COLO668 (cell line): ENCODE results near the gene JUN.

ENCODE experiments used
- DNase-seq: peaks from one replicate; lab custom pipeline; 2025; ENCODE audit not compliant: unreplicated experiment; lab: John Stamatoyannopoulos, UW

The JUN gene

DNA sequence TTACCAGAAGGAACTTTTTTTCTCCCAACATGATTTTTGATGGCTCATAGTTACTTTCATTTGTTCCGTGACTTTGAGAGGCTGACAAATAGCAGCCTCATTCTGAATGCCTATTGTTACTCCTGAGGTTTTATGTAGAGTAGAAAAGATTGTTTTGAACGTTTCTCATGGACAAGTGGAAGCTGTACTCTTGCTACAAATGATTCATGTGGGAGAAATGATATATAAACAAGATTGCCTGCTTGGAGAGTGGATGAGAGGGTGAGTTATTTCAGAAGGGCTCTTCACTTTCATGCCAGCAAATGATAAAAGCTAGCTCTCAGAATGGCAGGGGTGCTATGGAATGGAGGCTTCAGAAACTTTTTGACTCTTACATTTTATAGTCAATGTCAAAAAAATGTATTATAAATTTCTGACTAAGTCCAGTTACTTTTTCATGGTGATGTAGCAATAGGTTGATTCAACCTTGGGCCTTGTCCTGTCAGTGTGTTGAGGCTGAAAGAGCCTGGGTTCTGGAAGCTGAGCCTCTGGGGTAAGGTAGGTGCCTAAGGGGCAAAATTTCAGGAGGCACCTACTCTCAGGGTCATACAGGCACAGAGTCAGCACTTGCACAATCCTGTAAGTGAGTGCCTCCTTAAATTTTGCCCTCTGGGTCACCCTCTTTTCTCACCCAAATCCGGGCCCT, 19.4 kb downstream of the JUN start:
- no peak for DNase-seq

DNA sequence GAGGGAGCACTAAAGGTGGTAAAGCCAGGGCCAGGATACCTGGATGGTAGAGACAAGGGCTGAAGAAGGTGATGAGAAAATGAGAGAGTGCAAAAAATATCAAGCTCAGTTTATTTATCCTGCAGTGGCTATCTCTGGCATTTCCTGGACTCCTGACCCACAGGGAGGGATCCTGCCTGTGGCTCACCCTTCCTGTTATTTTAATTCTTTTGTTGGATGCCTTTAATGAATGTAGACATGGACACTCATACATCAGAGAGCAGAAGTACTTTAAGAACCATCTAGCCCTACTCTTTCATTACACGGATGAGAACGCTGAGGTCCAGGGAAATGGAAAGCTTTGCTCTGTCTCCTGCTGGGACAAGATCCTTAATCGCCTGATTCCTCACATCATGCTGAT, 20.6 kb downstream of the JUN start:
- DNase-seq, result no peak

GRCh38 chr1:58762806-58763205, 21.0 kb downstream of the JUN start:
- DNase-seq, result no peak

DNA sequence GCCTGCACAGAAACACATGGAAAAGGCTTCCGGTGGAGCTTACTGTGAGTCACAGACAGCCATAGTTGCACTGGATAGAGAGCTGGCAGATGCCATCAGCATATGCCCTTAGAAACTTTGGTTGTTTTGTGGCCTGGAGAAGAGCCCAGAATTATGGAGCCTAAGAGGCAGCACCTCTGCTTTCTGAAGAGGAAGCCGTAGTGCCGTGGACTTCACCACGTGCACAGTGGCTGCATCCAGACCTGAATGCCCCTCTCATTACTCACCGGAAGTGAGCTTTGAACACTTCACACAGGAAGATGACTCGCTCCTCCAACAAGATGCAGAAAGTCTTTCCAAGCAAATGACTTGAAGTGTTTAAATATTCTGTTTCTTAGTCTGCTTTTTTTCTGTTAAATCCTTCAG, 28.4 kb downstream of the JUN start:
- DNase-seq, result peak; percentile 53

GRCh38 chr1:58754683-58755467, 29.0 kb downstream of the JUN start:
- no peak for DNase-seq

- DNase-seq, result no peak
Observed at GRCh38 chr1:58754073-58754613, 29.7 kb downstream of the JUN start.

- no peak for DNase-seq
Observed at GRCh38 chr1:58753431-58753866, 30.4 kb downstream of the JUN start.

- DNase-seq, result no peak
Observed at GRCh38 chr1:58749646-58750045, 34.2 kb downstream of the JUN start.

- DNase-seq, result no peak
Observed at GRCh38 chr1:58748666-58749065, 35.2 kb downstream of the JUN start.

DNA sequence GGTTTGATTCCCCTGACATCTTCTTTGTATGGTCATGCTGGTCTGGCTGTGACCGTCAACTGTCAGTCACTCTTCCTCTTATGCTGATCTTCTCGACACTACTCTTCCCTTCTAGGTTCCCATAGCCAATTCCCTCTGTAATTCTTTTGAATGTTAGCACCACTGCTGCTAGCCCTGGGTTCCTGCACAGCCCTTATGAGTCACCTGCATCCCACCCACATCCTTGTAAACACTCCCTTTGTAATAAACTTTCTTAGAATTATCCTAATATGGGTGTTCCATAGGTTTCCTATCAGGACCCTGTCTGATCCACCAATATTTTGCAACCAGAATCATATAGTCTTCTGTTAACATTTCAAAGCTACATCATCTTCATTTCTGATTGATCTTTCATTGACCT, 37.1 kb downstream of the JUN start:
- DNase-seq, result no peak

DNA sequence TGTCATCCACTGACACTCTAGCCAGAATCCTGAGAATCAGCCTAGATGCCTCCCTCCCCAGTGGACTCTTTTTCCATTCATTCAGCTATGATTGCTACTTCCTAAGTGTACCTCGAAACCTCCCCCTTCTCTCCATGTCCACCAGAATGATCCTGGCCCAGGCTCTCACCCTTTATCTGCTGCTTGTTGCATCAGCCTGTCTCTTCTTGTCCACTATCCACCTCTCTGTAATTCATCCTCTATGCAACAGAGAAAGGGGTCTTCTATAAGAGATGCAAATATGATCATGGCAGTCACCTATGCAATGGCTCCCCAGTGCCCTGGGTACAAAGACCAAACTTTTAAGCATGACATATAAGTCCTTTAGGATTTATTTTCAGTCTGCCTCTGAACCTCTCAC, 37.7 kb downstream of the JUN start:
- DNase-seq, result no peak

GRCh38 chr1:58745666-58746065, 38.2 kb downstream of the JUN start:
- DNase-seq, result no peak

GRCh38 chr1:58745117-58745516, 38.7 kb downstream of the JUN start:
- no peak for DNase-seq

DNA sequence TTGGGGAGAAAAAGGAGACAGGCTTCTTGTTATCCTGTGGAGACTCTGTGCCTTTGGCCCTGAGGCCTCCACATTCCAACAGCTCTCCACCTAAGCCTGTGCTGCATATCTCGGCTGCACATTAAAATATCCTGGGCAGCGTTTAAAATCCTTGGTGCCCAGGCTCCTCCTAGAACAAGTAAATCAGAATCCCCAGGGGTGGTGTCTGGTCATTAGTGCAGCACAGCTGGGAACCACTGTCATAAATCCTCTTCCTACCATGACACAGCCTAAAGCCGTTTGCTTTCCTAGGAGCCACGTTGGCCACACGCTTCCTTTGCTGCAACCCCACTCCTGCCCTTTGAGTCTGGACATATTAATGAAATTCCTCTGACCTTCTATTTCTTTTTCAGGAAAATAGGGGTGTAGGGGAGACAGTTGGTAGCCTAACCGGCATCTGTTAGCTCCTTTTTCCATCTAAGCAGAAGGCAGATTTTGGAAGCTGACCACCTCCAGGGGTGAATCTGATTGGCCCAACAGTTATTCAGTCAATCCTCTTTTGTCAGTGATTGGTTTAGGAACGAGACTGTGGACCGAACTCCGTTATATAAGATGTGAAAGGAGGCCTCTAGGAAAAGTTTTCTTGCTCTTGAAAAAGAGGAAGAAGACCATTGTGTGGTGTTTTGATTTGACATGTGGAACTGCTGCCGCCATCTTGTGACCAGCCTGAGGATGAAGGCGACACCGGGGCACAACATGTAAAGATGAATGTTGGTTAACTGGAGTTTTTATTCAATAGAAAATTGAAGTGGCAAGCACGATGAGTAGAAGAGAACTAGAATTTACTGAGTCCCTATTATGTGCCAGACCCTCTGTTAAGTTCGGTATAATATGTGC, 41.9 kb downstream of the JUN start:
- no peak for DNase-seq

GRCh38 chr1:58739856-58740466, 43.9 kb downstream of the JUN start:
- peak; percentile 41 for DNase-seq

DNA sequence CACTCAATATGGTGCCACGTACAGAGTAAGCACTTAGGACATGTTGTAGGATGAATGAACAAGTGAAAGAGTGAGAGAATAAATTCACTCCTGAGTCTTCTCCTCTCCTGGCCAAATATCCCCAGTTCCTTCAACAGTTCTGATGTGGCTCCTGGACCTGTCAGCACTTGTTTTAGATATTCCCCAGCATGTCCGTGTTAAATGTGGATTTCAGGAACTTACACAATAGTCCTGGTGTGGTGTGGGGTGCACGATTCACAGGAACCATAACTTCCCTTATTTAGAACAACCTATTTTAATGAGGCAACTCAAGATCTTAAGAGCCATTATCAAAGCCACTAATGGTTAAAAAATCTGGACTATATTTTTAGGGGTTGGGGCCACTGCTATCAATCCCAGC, 45.0 kb downstream of the JUN start:
- DNase-seq, result no peak

- DNase-seq, result no peak
Observed at GRCh38 chr1:58735586-58735985, 48.3 kb downstream of the JUN start.

GRCh38 chr1:58734630-58735029, 49.2 kb downstream of the JUN start:
- DNase-seq, result no peak

DNA sequence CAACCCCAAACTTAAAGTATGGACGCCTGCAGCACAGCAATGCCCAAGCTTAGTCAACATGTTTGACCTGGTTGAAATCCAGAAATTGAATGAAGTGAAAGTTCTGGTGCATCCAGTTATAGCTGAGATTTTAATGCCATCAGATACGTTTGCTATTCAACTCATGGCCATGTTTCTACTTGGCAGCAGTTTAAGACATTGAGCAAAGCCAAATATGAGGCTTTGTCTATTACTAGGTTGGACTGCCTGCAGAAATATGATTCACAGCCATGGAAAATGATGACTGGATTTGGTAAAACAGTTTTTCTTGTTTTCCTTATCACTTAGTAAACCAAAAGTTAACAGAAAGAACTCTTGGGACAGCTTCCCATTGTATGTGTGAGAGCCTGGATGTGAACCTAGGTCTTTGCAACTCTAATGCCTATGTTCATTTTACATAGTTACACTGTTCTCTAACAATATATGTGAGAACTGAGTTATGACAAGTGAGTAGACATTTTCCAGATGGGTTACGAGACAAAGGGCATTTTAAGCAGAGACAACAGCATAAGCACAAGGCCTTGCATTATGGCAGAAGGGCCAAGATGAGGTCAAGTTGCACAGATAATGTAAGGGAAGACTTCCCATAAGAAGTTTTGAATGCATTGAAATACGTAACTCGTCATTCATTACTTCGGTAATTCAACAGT, 51.6 kb downstream of the JUN start:
- no peak for DNase-seq
